Measurements from ENCODE around the gene GALNT2.

GALNT2 gene

DNA sequence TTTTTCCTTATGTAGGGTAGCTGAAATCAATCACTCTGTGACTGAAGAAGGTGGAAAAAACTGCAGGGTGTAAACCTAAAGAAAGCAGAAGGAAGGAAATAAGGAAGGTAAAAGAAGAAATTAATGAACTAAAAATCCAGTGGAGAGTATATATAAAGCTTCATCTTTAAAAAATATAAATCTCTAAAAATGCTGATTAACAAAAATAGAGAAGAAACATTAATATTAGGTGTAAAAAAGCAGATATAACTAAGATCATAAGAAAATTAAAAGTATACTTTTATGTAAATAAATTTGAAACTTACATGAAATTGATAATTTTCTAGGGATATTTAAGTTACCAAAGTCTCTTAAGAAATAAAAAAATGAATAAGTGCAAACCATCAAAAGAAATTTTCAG lies 159.8 kb downstream of the GALNT2 start:
- no peak for DNase-seq
- in situ Hi-C loops (cut with HindIII; ENCODE audit: low pct_ligation_motif_present, low pct_unique_long_range_greater_than_20kb, low sequenced_read_pairs) = no loop called here

GRCh38 chr1:230228236-230228897 lies 161.3 kb downstream of the GALNT2 start:
- in situ Hi-C loops (cut with HindIII; ENCODE audit: low pct_ligation_motif_present, low pct_unique_long_range_greater_than_20kb, low sequenced_read_pairs) = no loop called here
- DNase-seq = no peak

DNA sequence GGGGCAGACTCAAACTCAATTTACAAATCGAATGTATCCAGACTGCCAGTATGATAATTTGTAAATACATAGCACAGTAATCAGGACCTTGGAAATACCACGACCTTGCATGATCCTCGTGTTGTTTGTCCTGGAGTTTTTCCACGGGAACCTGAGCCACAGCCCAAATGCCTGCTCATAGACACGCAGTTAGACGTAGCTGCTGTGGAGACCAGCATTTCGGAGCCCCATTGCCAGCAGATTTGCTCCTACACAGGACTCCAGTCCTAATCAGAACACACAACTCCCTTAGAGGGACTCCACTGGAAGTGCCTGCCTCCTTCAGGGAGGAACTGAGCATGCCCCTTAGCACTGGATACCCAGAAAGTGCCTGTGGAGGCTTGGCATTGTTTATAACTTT lies 163.2 kb downstream of the GALNT2 start:
- in situ Hi-C loops (cut with HindIII; ENCODE audit: low pct_ligation_motif_present, low pct_unique_long_range_greater_than_20kb, low sequenced_read_pairs) = no loop called here
- no peak for DNase-seq

- in situ Hi-C loops (cut with HindIII; ENCODE audit: low pct_ligation_motif_present, low pct_unique_long_range_greater_than_20kb, low sequenced_read_pairs) = no loop called here
- DNase-seq = no peak
Measured at GRCh38 chr1:230230948-230231773, 164.1 kb downstream of the GALNT2 start.

GRCh38 chr1:230231774-230232145 lies 164.7 kb downstream of the GALNT2 start:
- in situ Hi-C loops (cut with HindIII; ENCODE audit: low pct_ligation_motif_present, low pct_unique_long_range_greater_than_20kb, low sequenced_read_pairs) = no loop called here
- DNase-seq = no peak

DNA sequence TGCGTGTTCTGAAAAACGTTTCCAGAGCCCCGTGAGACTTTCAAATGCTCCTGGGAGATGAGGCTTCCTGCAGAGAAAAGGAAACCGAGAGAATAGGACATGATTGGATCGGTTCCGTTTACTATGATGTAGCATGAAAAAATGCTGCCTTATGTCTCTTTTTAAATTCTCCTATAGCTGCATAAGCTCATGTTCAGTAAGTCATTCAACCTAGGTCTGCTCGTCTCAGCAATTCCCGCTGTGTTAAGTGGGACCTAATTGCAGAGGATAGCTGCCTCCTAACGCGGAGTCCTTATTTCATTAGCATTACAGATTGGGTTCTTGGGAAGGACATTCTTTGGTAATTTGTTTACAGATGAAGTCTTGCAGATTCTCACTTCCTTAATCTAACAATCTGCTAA lies 165.3 kb downstream of the GALNT2 start:
- in situ Hi-C loops (cut with HindIII; ENCODE audit: low pct_ligation_motif_present, low pct_unique_long_range_greater_than_20kb, low sequenced_read_pairs) = no loop called here
- DNase-seq = no peak

DNA sequence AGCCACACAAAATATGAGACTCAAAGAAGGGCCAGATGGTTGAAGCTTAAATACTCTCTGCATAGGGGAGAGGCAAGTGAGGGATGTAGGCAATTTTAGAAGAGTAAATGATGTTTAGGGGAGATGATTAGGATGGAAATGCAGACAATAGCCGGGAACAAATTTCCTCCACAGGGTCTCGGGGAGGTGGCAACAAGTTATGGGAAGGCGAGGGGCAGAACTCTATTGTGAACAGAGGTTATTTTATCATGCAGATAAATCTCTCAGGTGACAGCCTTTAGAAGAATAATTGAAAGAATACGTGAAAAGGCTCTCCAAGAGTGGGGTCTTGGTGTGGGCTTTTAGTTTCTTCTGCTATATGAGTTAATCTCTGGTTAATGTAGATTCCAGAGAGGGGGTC lies 166.7 kb downstream of the GALNT2 start:
- DNase-seq = no peak
- in situ Hi-C loops (cut with HindIII; ENCODE audit: low pct_ligation_motif_present, low pct_unique_long_range_greater_than_20kb, low sequenced_read_pairs) = no loop called here

GRCh38 chr1:230235876-230236275 lies 168.8 kb downstream of the GALNT2 start:
- in situ Hi-C loops (cut with HindIII; ENCODE audit: low pct_ligation_motif_present, low pct_unique_long_range_greater_than_20kb, low sequenced_read_pairs) = no loop called here
- no peak for DNase-seq

DNA sequence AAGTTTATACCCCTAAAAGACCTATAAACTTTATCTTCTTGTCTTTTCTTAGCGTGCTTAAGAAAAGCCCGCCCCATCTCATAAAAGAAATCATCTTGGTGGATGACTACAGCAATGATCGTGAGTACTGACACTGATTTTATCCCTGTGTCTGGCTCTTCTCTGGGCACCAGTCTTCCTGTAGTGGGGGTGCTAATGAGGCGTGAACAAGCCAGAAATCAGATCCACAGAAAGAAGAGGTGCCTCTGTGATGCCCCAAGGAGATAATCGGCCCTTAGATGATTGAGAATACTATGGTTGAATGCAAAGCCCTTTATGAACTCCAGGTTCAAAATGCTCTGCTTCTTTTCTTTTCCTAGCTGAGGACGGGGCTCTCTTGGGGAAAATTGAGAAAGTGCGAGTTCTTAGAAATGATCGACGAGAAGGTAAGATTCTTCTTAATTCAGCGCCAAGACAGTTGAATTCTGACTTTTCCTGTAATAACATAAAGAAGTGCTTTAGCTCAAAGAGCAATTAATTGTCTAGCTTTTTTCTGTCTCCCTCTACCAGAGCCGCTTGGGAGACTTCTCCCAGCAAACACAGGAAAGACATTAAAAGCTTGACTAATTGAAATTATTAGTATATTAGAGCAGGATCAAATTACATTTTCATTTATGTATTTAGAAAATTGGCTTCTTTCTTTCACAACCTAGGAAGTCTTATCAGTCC lies 169.4 kb downstream of the GALNT2 start:
- DNase-seq = no peak
- in situ Hi-C loops (cut with HindIII; ENCODE audit: low pct_ligation_motif_present, low pct_unique_long_range_greater_than_20kb, low sequenced_read_pairs) = no loop called here

- no peak for DNase-seq
- in situ Hi-C loops (cut with HindIII; ENCODE audit: low pct_ligation_motif_present, low pct_unique_long_range_greater_than_20kb, low sequenced_read_pairs) = no loop called here
Measured at GRCh38 chr1:230237009-230237370, 170.0 kb downstream of the GALNT2 start.

- in situ Hi-C loops (cut with HindIII; ENCODE audit: low pct_ligation_motif_present, low pct_unique_long_range_greater_than_20kb, low sequenced_read_pairs) = no loop called here
- no peak for DNase-seq
Measured at GRCh38 chr1:230237805-230238204, 170.8 kb downstream of the GALNT2 start.

DNA sequence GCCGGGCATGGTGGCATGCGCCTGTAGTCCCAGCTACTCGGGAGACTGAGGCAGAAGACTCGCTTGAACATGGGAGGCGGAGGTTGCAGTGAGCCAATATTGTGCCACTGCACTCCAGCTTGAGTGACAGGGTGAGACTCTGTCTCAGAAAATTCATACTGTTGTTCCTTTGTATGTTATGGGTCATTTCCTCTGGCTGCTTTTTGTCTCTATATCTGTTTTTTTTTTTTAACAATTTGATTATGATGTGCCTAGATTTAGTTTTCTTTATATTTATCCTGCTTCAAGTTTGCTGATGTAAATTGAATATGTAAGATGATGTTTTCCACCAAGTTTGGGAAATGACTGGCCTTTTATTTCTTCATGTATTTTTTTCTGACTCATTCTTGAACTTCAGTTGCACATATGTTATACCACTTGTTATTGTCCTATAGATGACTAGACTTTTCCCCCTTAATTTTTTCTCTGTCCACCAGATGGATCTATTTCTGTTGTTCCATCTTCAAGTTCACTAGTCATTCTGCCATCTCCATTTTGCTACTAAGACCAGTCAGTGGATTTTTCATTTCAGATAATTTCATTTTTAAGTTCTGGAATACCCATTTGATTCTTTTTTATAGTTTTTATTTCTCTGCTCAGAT lies 173.5 kb downstream of the GALNT2 start:
- no peak for DNase-seq

GRCh38 chr1:230242326-230242725 lies 175.3 kb downstream of the GALNT2 start:
- in situ Hi-C loops (cut with HindIII; ENCODE audit: low pct_ligation_motif_present, low pct_unique_long_range_greater_than_20kb, low sequenced_read_pairs) = no loop called here
- no peak for DNase-seq

More for the DNA sequence above, 173.5 kb downstream of the GALNT2 start:
- in situ Hi-C loops (cut with HindIII; ENCODE audit: low pct_ligation_motif_present, low pct_unique_long_range_greater_than_20kb, low sequenced_read_pairs) = no loop called here

GRCh38 chr1:230243146-230243545 lies 176.1 kb downstream of the GALNT2 start:
- in situ Hi-C loops (cut with HindIII; ENCODE audit: low pct_ligation_motif_present, low pct_unique_long_range_greater_than_20kb, low sequenced_read_pairs) = no loop called here

GRCh38 chr1:230243583-230244353 lies 176.7 kb downstream of the GALNT2 start:
- in situ Hi-C loops (cut with HindIII; ENCODE audit: low pct_ligation_motif_present, low pct_unique_long_range_greater_than_20kb, low sequenced_read_pairs) = no loop called here
- no peak for DNase-seq

More at GRCh38 chr1:230243146-230243545, 176.1 kb downstream of the GALNT2 start:
- no peak for DNase-seq

- no peak for DNase-seq
Measured at GRCh38 chr1:230246551-230246950, 179.5 kb downstream of the GALNT2 start.

GRCh38 chr1:230248016-230248888 lies 181.2 kb downstream of the GALNT2 start:
- in situ Hi-C loops (cut with HindIII; ENCODE audit: low pct_ligation_motif_present, low pct_unique_long_range_greater_than_20kb, low sequenced_read_pairs) = no loop called here
- no peak for DNase-seq

More at GRCh38 chr1:230246551-230246950, 179.5 kb downstream of the GALNT2 start:
- in situ Hi-C loops (cut with HindIII; ENCODE audit: low pct_ligation_motif_present, low pct_unique_long_range_greater_than_20kb, low sequenced_read_pairs) = no loop called here
